Endothelial cell of hepatic sinusoid (primary cell): ENCODE measurements around the gene ZNF558.
"Not testable (repeated sequence)": the region's sequence is repeated elsewhere in the genome, so short reads cannot be mapped to it uniquely, and the experiment has no call there.

Source experiments
- in situ Hi-C: cut with HindIII; loops from 2 replicates; pipeline ENCODE4 v1.10.0; 2017; ENCODE audit warnings: low sequenced_read_pairs

Gene ZNF558

GRCh38 chr19:8811315-8812172 lies 20.6 kb downstream of the ZNF558 start:
- in situ Hi-C loops = no loop called here

GRCh38 chr19:8806661-8807060 lies 25.4 kb downstream of the ZNF558 start:
- in situ Hi-C loops = no loop called here

DNA sequence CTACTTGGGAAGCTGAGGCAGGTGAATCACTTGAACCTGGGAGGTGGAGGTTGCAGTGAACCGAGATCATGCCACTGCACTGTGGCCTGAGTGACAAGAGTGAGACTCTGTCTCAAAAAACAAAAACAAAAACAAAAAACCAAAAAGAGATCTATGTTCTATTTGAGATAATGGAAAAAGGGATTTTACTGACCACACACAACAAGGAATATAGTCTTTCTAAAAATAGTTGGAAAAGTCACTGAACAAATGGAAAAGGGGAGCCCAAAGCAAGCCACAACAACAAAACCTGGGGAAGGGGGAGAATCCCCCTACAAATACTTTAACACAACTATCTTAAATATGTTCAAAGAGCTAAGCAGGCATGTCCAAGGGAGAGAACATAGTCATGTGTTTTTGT lies 37.3 kb downstream of the ZNF558 start:
- in situ Hi-C loops = no loop called here

DNA sequence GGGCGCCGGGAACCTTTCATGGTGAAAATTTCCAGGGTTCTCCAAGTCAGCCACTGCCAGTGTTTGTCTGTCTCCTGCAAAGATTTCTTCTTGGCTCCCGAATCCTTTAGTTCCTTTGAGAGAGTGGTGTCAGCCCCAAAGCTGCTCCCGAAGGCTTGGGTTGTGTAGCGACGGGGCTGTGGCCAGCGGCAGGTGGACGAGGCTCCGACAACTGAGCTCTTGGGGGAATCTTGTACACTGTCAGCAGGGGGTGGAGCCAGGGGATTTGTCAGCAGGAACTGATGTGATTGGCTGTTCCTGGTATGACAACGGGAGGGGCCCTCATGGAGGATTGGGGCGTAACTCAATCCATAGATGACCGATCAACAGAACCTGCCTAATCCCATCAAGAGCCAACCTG lies 58.5 kb downstream of the ZNF558 start:
- in situ Hi-C loops = not testable (repeated sequence)

- in situ Hi-C loops = not testable (repeated sequence)
Measured at GRCh38 chr19:8769265-8769664, 62.8 kb downstream of the ZNF558 start.

DNA sequence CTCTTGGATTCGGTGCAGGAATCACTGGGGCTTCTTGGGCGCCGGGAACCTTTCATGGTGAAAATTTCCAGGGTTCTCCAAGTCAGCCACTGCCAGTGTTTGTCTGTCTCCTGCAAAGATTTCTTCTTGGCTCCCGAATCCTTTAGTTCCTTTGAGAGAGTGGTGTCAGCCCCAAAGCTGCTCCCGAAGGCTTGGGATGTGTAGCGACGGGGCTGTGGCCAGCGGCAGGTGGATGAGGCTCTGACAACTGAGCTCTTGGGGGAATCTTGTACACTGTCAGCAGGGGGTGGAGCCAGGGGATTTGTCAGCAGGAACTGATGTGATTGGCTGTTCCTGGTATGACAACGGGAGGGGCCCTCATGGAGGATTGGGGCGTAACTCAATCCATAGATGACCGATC lies 64.8 kb downstream of the ZNF558 start:
- in situ Hi-C loops = not testable (repeated sequence)
